NCI-H446 (cell line): Measurements from ENCODE around the gene PKD1.
A peak's percentile ranks its signal among the peaks of the same experiment; 100 is the strongest.
"Not testable (repeated sequence)": the region's sequence is repeated elsewhere in the genome, so short reads cannot be mapped to it uniquely, and the experiment has no call there.

ENCODE experiments used
- DNase-seq, 2 experiments: peaks; one replicate each; lab custom pipeline; 2025; lab: John Stamatoyannopoulos, UW

The PKD1 gene

GRCh38 chr16:2124377-2124693, 11.4 kb downstream of the PKD1 start:
- not testable (repeated sequence) for DNase-seq

- not testable (repeated sequence) for DNase-seq
Measured at GRCh38 chr16:2123706-2124376, 11.9 kb downstream of the PKD1 start.

GRCh38 chr16:2122934-2123683, 12.6 kb downstream of the PKD1 start:
- not testable (repeated sequence) for DNase-seq

GRCh38 chr16:2122429-2122828, 13.3 kb downstream of the PKD1 start:
- DNase-seq, result no peak

- DNase-seq, result peak in 1 of 2 experiments; percentile 52
Measured at GRCh38 chr16:2121853-2122252, 13.8 kb downstream of the PKD1 start.

- peak; percentile 13 to 45 for DNase-seq
Measured at GRCh38 chr16:2121325-2121724, 14.4 kb downstream of the PKD1 start.

GRCh38 chr16:2117960-2118722, 17.6 kb downstream of the PKD1 start:
- not testable (repeated sequence) for DNase-seq

GRCh38 chr16:2117341-2117740, 18.4 kb downstream of the PKD1 start:
- not testable (repeated sequence) for DNase-seq

GRCh38 chr16:2116428-2116827, 19.3 kb downstream of the PKD1 start:
- not testable (repeated sequence) for DNase-seq

GRCh38 chr16:2115591-2115973, 20.1 kb downstream of the PKD1 start:
- no peak for DNase-seq

- not testable (repeated sequence) for DNase-seq
Measured at GRCh38 chr16:2114885-2115590, 20.7 kb downstream of the PKD1 start.

- not testable (repeated sequence) for DNase-seq
Measured at GRCh38 chr16:2114225-2114624, 21.5 kb downstream of the PKD1 start.

- not testable (repeated sequence) for DNase-seq
Measured at GRCh38 chr16:2112539-2113106, 23.1 kb downstream of the PKD1 start.

- not testable (repeated sequence) for DNase-seq
Measured at GRCh38 chr16:2111412-2112335, 24.0 kb downstream of the PKD1 start.

GRCh38 chr16:2111009-2111353, 24.7 kb downstream of the PKD1 start:
- not testable (repeated sequence) for DNase-seq

GRCh38 chr16:2110332-2111008, 25.2 kb downstream of the PKD1 start:
- not testable (repeated sequence) for DNase-seq

- DNase-seq, result not testable (repeated sequence)
Measured at GRCh38 chr16:2109872-2110271, 25.8 kb downstream of the PKD1 start.

GRCh38 chr16:2109271-2109580, 26.5 kb downstream of the PKD1 start:
- DNase-seq, result not testable (repeated sequence)

- DNase-seq, result not testable (repeated sequence)
Measured at GRCh38 chr16:2108446-2109270, 27.0 kb downstream of the PKD1 start.

- not testable (repeated sequence) for DNase-seq
Measured at GRCh38 chr16:2107791-2108125, 27.9 kb downstream of the PKD1 start.
